Tibial artery (tissue), 4 donors: ENCODE data around the gene TMSB4X.

Experiments used
- DNase-seq, 2 donors: peaks; one replicate each; pipeline ENCODE4 v3.0.0-alpha.2; 2019
- H3K27ac ChIP-seq, 2 donors: fragments of 200-600 bp; sonication (generic) in 1 of 2; 1 replicate in 1 of 2; 2 replicates in 1 of 2; pipeline ENCODE4 v1.5.1; 2018 to 2019; ENCODE audit warnings: mild to moderate bottlenecking in 1 of 2
- H3K27me3 ChIP-seq, 2 donors: fragments of 200-600 bp; sonication (generic) in 1 of 2; one replicate each; pipeline versions ENCODE4 v1.5.1 to v1.6.0; 2016 to 2019
- H3K36me3 ChIP-seq, 3 donors: fragments of 200-600 bp; sonication (generic) in 2 of 3; one replicate each; pipeline ENCODE4 v1.5.1; 2016 to 2019; ENCODE audit warnings: mild to moderate bottlenecking in 2 of 3
- H3K4me1 ChIP-seq, 4 donors: fragments of 200-600 bp; sonication (generic) in 2 of 4; 1 replicate in 3 of 4; 2 replicates in 1 of 4; pipeline ENCODE4 v1.5.1; 2016 to 2019
- H3K4me3 ChIP-seq, 2 donors: fragments of 200-600 bp; sonication (generic) in 1 of 2; 1 replicate in 1 of 2; 2 replicates in 1 of 2; pipeline ENCODE4 v1.5.1; 2018 to 2019; ENCODE audit warnings: mild to moderate bottlenecking in 2 of 2
- H3K9me3 ChIP-seq, 3 donors: fragments of 200-600 bp; sonication (generic) in 1 of 3; one replicate each; pipeline ENCODE4 v1.5.1; 2016 to 2019
- CTCF ChIP-seq, 2 experiments: fragments of 200-600 bp in 1 of 2; fragments of 450-650 bp in 1 of 2; IDR thresholded peaks; one replicate each; pipeline ENCODE4 v1.5.1; 2017 to 2019; ENCODE audit warnings: antibody characterized with exemption in 2 of 2, mild to moderate bottlenecking in 1 of 2, moderate library complexity in 1 of 2
- intact Hi-C: fragments of 100-400 bp; cut with DNase I; formaldehyde crosslinking; loops from one replicate; pipeline ENCODE4 v1.15.0; 2023; ENCODE audit warnings: low total_unique reads

The TMSB4X gene

GRCh38 chrX:12965131-12965940 is 9.6 kb upstream of the TMSB4X start:
- intact Hi-C loops = no loop called here
- Histone ChIP-seq H3K27ac (no peak overlapping the region), H3K4me1 (peaks cover 0 to 1% (median 0%) of the 10 kb centered on the region in 4 donors), H3K4me3 (no peak overlapping the region), H3K36me3 (no peaks in the 10 kb centered on the region), H3K27me3 (no peaks in the 10 kb centered on the region), H3K9me3 (no peaks in the 10 kb centered on the region)
- DNase-seq = no peak
- TF ChIP-seq CTCF (IDR thresholded peaks at IDR 0.05) = no peak

GRCh38 chrX:12966151-12966550 is 8.8 kb upstream of the TMSB4X start:
- Histone ChIP-seq H3K9me3 (no peaks in the 10 kb centered on the region), H3K4me1 (peaks cover 0 to 9% (median 2%) of the 10 kb centered on the region in 4 donors), H3K36me3 (no peaks in the 10 kb centered on the region), H3K27me3 (no peaks in the 10 kb centered on the region), H3K4me3 (no peak overlapping the region), H3K27ac (no peak overlapping the region)
- intact Hi-C loops = no loop called here
- no peak for TF ChIP-seq CTCF (IDR thresholded peaks at IDR 0.05)
- DNase-seq = no peak

- no peak for DNase-seq
- no peaks in the 10 kb centered on the region for H3K9me3 ChIP-seq
- H3K27ac ChIP-seq = no peak overlapping the region
- H3K4me1 ChIP-seq = peaks cover 0 to 23% (median 3%) of the 10 kb centered on the region in 4 donors
- no peak for TF ChIP-seq CTCF (IDR thresholded peaks at IDR 0.05)
- no peaks in the 10 kb centered on the region for H3K36me3 ChIP-seq
- no peaks in the 10 kb centered on the region for H3K27me3 ChIP-seq
- intact Hi-C loops = no loop called here
- H3K4me3 ChIP-seq = no peak overlapping the region
Observed at GRCh38 chrX:12967711-12968465, 7.0 kb upstream of the TMSB4X start.

GRCh38 chrX:12970691-12971202 is 4.2 kb upstream of the TMSB4X start:
- peaks cover 0 to 33% (median 3%) of the 10 kb centered on the region in 4 donors for H3K4me1 ChIP-seq
- intact Hi-C loops = loop anchor here (5.0 to 10.0 kb wide), 2 partner anchors 124 to 517 kb away; no protein-coding TSS in a partner anchor
- peak overlapping the region; percentile 77 to 82 for H3K27ac ChIP-seq
- no peaks in the 10 kb centered on the region for H3K36me3 ChIP-seq
- TF ChIP-seq CTCF (IDR thresholded peaks at IDR 0.05) = peak; percentile 44 to 54
- H3K4me3 ChIP-seq = peak overlapping the region; percentile 1 to 24
- H3K9me3 ChIP-seq = no peaks in the 10 kb centered on the region
- peak; percentile 29 to 67 for DNase-seq
- no peaks in the 10 kb centered on the region for H3K27me3 ChIP-seq

GRCh38 chrX:12971282-12972003 is 3.5 kb upstream of the TMSB4X start:
- Histone ChIP-seq H3K4me3 (peak overlapping the region; percentile 1 to 24), H3K36me3 (no peaks in the 10 kb centered on the region), H3K4me1 (peaks cover 0 to 33% (median 3%) of the 10 kb centered on the region in 4 donors), H3K9me3 (no peaks in the 10 kb centered on the region), H3K27ac (peak overlapping the region; percentile 77 to 82), H3K27me3 (no peaks in the 10 kb centered on the region)
- intact Hi-C loops = loop anchor here (5.0 to 10.0 kb wide), 2 partner anchors 123 to 516 kb away; no protein-coding TSS in a partner anchor
- peak; percentile 45 to 80 for DNase-seq
- TF ChIP-seq CTCF (IDR thresholded peaks at IDR 0.05) = no peak
